DMS 273 (cell line): ENCODE data around the gene SP140L.
"Not testable (repeated sequence)": the region's sequence is repeated elsewhere in the genome, so short reads cannot be mapped to it uniquely, and the experiment has no call there.

ENCODE experiments used
- DNase-seq: peaks from one replicate; lab custom pipeline; 2025; ENCODE audit not compliant: unreplicated experiment; lab: John Stamatoyannopoulos, UW

Gene SP140L

DNA sequence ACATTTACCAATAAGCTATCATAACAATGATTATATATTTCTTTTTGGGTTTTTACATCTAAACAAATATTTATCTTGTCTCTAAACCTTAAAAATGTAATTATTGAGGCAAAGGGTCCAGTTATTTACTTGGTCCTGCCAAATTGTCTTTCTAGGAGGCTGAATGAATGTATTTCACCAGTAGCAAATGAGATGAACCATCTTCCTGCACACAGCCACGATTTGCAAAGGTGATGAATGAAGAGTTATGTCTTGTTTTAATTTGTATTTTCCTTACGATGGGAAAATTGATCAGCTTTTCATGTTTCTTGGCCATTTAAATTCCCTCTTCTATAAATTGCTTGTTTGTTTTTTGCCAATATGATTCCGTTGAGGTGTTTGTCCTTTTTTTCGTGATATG is 90.4 kb downstream of the SP140L start:
- no peak for DNase-seq

DNA sequence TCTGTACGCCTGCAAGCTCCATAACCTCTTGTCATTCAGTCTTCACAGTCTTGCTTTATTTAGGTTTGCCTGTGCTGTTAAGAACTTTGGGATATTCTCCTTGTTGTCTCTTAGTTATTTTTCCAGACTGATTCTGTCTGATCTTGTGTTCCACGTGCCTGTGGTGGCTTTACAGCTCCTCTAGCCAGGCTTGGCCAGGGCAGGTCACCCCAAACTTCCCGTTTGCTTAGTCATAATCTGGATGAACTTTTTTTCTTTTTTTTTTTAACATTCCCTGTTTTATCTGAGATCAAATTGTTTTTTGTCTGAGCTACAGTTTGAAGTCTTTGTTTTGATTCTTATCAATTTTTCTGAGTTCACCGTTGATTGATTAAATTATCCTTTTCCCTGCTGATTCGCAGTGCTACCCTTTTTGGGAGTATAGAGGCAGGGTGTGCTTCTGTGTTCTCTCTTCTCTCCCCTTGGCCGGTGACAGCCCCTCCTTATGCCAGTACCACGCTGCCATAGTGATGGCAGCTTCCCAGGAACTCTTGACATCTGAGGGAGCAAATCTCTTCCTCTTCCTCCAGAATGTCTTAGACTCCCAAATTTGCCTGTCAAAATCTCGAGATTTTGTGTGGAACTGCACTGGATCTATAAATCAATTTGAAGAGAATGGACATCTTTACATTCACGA is 91.5 kb downstream of the SP140L start:
- no peak for DNase-seq

DNA sequence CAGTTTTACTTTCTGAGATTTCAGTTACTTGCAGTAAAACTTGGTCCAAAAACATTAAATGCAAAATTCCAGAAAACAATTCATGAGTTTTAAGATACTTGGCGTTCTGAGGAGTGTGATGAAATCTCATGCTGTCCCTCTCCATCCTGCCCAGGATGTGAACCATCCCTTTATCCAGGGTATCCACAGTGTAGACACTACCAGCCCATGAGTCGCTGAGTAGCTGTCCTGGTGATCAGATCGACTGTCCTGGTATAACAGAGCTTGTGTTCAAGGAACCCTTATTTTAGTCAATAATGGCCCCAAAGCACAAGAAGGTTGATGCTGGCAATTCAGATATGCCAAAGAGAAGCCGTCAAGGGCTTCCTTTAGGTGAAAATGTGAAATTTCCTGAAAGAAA is 92.2 kb downstream of the SP140L start:
- DNase-seq = no peak

DNA sequence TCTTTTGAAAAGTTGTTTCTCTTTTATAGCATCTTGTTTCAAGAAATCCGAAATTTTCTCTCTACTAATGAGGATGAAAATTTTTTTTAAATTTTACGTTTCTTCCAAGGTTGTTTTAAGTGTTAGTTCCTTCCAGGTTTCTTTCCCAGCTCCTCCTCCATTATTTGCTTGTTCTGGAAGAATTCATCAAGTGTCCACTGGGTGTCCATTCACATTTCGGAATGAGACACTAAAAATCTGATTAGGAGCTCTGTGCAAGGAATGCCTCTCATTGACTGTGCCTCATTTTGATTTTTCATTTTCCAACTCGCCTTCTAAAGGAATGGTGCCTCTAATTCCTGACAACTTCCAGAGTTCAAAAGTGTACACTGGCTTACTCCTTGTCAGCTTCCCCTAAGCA is 95.2 kb downstream of the SP140L start:
- DNase-seq = no peak

DNA sequence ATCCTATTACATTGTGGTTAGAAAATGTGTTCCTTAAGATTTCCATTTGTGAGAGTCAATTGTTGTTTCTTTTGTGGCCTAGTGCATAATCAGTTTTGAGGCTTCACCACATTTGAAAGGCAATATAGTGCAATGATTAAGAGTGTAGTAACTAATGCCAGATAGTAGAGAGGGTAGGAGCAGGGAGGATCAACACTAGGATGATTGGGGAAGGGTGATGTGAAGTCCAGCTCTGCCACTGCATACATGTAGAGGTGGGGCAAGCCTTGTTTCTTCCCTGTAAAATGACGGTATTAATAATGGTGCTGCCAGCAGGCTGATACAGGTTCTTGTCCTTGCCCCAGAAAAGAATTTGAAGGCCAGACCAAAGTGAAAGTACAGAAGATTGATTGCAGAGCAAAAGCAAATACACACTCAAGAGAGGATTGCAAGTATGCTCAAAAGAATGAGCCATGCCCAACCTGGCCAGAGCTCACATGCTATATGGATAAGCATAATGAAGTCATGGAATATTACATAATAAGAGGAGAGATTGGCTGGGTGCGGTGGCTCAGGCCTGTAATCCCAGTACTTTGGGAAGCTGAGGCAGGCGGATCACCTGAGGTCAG is 97.0 kb downstream of the SP140L start:
- no peak for DNase-seq

DNA sequence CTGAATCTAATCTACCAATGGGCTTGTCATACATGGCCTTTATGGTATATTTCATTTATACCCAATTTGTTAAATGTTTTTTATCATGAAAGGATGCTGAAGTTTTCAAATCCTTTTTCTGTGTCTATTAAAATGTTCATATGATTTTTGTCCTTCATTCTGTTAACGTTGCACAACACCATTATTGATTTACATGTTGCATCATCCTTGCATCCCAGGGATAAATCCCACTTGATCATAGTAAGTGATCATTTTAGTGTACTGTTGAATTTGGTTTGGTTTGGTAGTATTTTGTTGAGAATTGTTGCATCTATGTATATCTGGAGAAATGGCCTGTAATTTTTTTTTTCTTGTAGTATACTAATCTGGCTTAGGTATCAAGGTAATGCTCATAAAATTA is 98.4 kb downstream of the SP140L start:
- DNase-seq = no peak

DNA sequence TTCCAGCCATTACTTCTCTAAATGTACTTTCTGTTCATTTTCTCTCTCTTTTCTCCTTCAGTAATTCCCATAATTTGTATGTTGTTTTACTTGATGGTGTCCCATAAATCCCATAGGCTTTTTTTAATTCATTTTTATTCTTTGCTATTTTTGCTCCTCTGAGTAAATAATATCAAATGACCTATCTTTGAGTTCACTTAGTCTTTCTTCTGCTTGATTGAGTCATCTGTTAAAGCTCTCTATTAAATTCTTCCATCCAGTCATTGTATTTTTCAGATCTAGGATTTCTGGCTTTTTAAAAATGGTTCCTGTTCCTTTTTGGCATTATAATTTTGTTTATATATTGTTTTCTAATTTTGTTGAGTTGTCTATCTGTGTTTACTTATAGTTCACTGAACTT is 102.5 kb downstream of the SP140L start:
- no peak for DNase-seq

DNA sequence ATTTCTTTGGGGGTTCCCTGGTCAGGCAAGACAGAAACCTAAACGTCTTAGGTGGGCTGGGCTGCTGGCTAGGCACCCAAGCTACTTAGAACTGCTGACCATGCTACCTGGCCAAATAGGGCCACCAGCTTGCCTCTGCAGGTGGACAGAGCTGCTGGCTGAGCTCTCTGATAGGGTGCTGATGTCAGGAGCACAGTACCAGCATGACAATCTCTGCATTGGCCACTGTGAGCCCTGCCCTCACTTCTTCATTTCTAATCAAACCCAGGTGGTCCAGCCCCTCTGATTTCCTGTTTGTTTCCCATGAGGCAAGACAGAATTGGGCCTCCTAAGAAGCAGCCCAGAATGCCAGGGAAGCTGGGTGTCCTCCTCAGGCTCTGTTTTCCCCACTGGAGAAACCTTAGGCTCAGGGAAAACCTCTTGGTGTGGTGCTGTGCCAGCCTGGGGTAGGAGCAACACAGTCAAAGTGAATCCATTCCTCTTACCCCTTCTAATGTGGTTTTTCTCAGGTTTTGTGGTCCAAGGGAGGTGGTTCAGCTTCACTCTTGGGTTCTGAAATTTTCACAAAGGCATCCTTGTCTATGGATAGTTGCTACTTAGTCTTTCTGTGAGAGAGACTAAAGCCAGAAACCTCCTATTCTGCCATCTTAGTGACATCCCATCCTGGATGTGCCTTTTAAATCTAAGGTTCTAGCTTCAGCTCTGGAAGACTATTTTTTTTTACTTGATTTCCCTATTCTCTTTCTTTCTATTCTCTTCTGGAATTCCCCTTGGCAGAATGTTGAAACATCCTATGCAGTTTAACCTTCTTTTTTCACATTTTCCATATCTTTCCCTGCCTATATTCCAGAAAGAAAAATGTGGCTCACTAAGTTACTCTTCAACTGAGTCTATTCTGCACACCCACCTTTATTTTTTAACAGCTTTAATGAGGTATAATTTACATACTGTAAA is 104.2 kb downstream of the SP140L start:
- DNase-seq = no peak

DNA sequence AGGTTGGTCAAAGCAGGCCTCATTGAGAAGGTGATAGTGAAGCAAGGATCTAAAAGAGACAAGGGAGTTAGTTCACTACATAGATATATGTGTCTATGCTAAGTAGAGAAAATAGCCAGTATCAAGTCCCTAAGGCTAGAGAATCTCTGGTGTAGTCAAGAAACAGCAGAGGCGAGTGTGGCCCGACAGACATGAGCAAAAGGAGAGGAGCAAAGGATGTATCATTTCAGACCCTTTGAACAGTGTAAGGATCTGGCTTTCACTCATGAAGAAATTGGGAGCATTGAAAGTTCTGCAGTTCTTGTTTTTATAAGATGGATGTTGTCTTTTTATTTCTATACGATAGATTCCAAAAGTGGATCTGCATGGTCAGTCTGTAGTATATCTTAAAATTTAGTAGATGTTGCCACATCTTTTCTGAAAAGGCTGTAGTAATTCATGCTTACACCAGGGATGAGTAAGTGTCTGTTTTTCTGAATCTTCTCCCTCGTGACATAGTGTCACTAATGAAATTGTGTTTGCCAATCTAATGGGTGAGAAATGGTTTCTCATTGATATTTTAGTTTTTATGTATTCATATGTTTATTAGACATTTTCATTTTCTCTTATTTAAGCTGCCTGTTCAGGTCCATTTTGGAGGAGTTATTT is 107.8 kb downstream of the SP140L start:
- no peak for DNase-seq

DNA sequence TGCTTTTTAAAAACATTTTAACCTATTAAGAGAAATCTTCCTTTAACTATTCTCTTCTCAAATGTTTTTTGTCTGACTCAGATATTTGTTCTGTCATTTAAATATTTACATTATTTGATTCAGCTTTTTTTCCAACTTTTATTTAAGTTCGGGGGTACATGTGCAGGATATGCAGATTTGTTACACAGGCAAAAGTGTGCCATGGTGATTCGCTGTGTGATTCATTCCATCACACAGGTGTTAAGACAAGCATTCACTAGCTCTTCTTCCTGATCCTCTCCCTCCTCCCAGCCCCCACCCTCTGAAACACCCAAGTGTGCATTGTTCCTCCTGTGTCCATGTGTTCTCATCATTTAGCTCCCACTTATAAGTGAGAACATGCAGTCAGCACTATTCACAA is 108.4 kb downstream of the SP140L start:
- DNase-seq = no peak

DNA sequence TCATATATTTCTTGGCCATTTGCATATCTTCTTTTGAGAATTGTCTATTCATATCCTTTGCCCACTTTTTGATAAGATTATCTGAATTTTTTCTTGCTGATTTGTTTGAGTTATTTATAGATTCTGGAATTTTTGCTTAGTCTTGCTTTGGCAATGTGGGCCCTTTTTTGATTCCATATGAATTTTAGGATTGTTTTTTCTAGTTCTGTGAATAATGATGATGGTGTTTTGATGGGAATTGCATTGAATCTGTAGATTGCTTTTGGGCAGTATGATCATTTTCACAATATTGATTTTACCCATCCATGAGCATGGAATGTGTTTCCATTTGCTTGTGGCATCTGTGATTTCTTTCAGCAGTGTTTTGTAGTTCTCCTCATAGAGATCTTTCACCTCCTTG is 112.1 kb downstream of the SP140L start:
- DNase-seq = not testable (repeated sequence)

DNA sequence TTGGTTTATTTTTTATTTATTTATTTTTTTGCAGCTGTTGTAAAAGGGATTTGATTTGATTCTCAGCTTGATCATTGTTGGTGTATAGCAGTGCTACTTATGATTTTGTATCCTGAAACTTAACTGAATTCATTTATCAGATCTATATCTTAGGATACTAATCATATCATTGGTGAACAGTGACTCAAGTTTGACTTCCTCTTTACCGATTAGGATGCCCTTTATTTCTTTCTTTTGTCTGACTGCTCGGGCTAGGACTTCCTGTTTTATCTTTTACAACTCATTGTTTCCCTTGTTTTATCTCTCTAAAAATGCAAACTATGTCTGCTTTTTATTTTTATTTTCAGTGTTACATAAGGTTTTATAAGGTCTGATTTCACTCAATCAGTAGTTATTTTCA is 112.6 kb downstream of the SP140L start:
- no peak for DNase-seq

DNA sequence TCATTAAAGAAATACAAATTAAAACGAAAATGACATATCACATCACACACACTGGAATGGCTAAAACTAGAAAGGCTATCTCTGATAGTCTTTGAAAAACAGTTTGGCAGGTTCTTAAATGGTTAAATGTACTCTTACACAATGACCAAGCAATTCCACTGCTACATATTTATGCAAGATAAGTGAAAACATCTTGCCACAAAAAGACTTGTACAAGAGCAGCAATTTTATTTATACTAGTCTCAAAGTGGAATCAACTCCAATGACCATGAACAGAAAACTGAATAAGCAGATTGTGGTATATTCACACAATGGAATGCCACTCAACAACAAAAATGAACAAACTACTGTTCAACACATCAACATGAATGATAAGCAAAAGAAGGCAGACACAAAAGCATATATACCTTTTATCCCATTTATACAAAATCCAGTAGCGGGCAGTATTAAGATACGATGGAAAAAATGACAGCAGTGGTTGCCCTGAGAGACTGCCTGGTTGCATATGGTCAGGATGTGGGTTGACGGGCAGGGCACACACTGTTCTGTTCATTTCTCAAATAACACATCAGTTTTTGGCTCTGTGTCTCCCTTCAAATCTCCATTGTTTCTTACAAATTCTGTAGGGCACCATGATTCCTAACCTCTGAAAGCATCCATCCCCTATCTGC is 114.4 kb downstream of the SP140L start:
- DNase-seq = no peak

DNA sequence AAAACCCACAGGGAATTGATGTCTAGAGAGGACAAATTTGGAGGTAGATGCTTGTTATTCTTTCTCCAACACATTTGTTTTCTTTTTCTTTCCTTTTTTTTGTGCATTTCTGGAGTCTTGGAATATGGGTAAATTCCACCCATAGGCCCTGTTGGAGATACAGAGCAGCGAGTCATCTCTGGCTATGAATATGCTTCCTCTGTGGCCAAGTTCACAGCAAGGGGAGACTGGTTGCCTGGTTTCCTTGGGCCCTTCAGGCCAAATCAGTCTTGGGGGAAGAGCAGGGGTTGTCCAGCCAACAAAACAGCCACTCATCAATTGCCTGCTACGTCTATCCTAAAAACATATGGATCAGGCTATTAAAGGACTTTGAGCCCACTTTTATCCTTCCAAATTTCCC is 116.5 kb downstream of the SP140L start:
- no peak for DNase-seq

DNA sequence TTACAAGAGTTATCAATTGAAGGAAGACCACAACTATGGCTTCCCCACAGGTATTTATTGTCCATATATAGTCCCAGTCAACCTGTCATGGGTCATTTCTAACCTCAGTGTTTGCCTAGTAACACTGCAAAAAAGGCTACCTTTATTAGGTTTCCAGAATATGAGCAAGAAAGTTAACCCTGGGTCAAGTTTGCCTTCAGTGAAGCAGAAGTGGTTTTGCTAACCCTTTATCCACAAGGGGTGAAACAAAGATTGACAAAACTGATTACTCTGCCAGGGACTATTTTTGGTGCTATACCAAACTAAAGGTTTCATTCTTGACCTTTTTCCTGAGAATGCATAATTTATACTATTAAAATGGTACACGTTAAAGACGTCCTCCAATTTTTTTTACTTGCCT is 117.8 kb downstream of the SP140L start:
- no peak for DNase-seq

DNA sequence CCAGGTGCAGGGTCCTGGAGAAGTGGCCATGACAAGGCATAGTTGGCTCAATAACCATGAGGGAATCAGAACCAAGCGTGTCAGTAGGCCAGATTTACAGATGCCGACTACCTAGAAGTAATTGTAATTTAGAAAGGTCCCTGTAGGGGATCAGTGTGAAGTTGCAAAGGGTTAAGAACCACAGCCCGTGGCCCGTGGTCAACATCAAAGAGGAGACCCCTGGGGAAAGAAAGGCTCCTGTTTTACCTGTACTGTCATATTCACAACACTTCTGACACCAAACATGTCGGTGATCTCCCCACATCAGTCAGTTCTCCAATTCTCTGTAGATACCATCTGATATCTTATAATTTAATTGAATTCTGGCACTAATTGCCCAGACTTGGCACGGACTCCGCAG is 120.0 kb downstream of the SP140L start:
- no peak for DNase-seq

DNA sequence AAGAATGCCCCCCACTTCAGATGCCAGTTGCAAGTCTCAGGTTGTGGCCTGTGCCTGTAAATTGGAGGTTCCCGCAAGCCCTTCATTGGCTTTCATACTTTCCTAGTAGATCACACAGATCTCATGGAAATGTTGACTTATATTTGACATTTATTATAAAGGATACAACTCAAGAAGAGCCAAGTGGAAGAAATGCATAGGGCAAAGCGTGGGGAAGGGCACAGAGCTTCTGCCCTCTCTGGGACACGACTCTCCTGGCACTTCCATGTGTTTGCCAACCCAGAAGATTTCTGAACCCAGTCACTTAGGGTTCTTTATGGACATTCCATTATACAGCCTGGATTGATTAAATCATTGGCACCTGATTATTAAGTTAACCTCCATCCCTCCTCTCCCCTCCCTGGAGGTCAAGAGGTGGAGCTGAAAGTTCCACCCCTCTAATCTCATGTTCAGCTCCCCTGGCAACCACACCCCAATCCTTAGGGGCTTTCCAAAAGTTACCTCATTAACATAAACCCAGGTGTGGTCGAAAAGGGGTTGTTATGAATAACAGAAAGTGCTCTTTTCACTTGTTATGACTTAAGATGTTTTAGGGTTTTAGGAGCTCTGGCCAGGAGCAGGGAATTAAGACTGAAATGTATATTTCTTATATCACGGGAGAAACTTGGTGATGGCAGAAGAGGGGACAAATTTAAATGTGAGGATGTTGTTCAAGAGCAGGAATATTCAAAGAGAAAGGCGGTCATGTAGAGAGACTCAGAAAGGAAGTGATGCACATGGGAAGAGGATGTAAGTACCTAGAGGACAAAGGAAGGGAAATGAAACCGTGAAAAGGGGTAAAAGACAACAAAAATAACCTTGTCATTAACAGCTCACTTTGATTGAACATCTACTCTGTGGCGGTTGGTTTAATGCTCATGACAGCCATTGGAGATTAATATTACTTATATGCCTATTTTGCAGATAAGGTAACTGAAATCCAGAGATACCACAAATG is 120.8 kb downstream of the SP140L start:
- no peak for DNase-seq

DNA sequence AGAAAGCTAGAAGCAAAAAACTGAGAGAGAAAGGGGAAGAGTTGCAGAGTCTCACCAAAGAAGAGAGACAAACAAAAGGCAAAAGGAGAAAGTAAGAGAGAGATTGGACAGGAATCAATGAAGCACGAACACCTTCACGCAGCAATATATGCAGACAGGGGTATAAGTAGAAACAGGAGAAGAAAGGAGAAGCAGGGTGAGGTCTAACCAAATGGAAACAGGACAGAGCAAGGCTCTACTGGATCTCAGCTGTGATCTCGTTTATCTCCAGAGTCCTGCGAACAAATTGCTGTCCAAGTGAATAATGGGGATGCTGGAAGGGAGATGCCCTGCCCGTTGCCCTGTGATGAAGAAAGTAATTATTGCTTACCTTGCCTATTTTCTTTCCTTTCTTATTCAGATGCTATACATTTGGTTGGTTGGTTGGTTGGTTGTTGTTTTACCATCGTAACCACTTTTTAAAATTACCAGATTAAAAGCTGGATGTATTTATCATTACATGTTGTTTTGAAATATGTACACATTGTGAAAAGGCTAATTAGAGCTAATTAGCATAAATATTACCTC is 123.0 kb downstream of the SP140L start:
- DNase-seq = no peak

DNA sequence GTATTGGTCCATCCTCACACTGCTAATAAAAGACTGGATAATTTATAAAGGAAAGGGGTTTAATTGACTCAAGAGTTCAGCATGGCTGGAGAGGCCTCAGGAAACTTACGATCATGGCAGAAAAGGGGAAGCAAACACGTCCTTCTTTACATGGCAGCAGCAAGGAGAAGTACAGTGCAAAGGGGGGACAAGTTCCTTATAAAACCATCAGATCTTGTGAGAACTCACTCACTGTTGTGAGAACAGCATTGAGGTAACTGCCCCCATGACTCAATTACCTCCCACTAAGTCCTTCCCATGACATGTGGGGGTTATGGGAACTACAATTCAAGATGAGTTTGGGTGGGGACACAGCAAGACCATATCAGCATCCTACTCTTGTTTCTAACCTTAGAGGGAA is 126.0 kb downstream of the SP140L start:
- DNase-seq = no peak
